Neural progenitor cell (in vitro differentiated cells): ENCODE results near the gene SOX5. TPM values are rescaled to one million over a fixed set of nuclear protein-coding genes. Genes with fewer than 3 reads are reported as not detected.

Experiments used
- DNase-seq: peaks from one replicate; pipeline ENCODE4 v3.0.0-alpha.2; 2016; ENCODE audit warnings: low spot score
- H2AFZ ChIP-seq: fragments of 200-600 bp; sonication (generic); replicated peaks from 2 replicates; pipeline ENCODE4 v1.6.1; 2016; ENCODE audit warnings: antibody characterized with exemption
- H3F3A ChIP-seq: fragments of 200-600 bp; sonication (generic); 2 replicates; pipeline ENCODE4 v1.6.1; 2016; ENCODE audit warnings: antibody characterized with exemption, low read depth
- H3K27ac ChIP-seq: fragments of 200-600 bp; sonication (generic); 2 replicates; pipeline ENCODE4 v1.5.1; 2016; ENCODE audit warnings: mild to moderate bottlenecking
- H3K27me3 ChIP-seq: fragments of 200-600 bp; sonication (generic); 2 replicates; pipeline ENCODE4 v1.6.1; 2016; ENCODE audit warnings: mild to moderate bottlenecking, moderate library complexity
- H3K36me3 ChIP-seq: fragments of 200-600 bp; sonication (generic); 2 replicates; pipeline ENCODE4 v1.5.1; 2016
- H3K4me1 ChIP-seq: fragments of 200-600 bp; sonication (generic); 2 replicates; pipeline ENCODE4 v1.6.1; 2016; ENCODE audit warnings: mixed run types
- H3K4me2 ChIP-seq: fragments of 200-600 bp; sonication (generic); 2 replicates; pipeline ENCODE4 v1.6.1; 2016
- H3K4me3 ChIP-seq: fragments of 200-600 bp; sonication (generic); 2 replicates; pipeline ENCODE4 v1.5.1; 2016
- H3K79me2 ChIP-seq: fragments of 200-600 bp; sonication (generic); 2 replicates; pipeline ENCODE4 v1.6.1; 2016; ENCODE audit warnings: low read depth
- H3K9ac ChIP-seq: fragments of 200-600 bp; sonication (generic); 2 replicates; pipeline ENCODE4 v1.6.1; 2016
- H3K9me3 ChIP-seq: fragments of 200-600 bp; sonication (generic); 2 replicates; pipeline ENCODE4 v1.5.1; 2016; ENCODE audit warnings: low read depth
- H4K20me1 ChIP-seq: fragments of 200-600 bp; sonication (generic); 2 replicates; pipeline ENCODE4 v1.6.1; 2016; ENCODE audit warnings: low read depth
- H3K27ac Mint-ChIP-seq: 3 replicates; pipeline ENCODE4 v1.8.0; 2021; ENCODE audit warnings: mixed read lengths
- H3K27me3 Mint-ChIP-seq: 2 replicates; pipeline ENCODE4 v1.8.0; 2022; ENCODE audit warnings: low read depth, mild to moderate bottlenecking, inconsistent platforms, moderate library complexity, mixed read lengths; ENCODE audit not compliant: insufficient read depth
- H3K36me3 Mint-ChIP-seq: 3 replicates; pipeline ENCODE4 v1.8.0; 2021; ENCODE audit warnings: mixed read lengths
- H3K4me1 Mint-ChIP-seq: 3 replicates; pipeline ENCODE4 v1.8.0; 2021; ENCODE audit warnings: mixed read lengths
- H3K4me3 Mint-ChIP-seq: 3 replicates; pipeline ENCODE4 v1.8.0; 2021; ENCODE audit warnings: mild to moderate bottlenecking, moderate library complexity, mixed read lengths
- H3K9me3 Mint-ChIP-seq: 3 replicates; pipeline ENCODE4 v1.8.0; 2020; ENCODE audit warnings: mixed read lengths
- CTCF ChIP-seq: fragments of 200-600 bp; sonication (generic); IDR thresholded peaks from 2 replicates; pipeline ENCODE4 v1.5.1; 2017; ENCODE audit warnings: antibody characterized with exemption, mild to moderate bottlenecking
- EZH2 ChIP-seq: fragments of 200-600 bp; sonication (generic); IDR thresholded peaks from 2 replicates; pipeline ENCODE4 v1.6.1; 2017; ENCODE audit warnings: antibody characterized with exemption, mild to moderate bottlenecking, moderate library complexity
- EZH2phosphoT487 ChIP-seq: fragments of 200-600 bp; sonication (generic); IDR thresholded peaks from 2 replicates; pipeline ENCODE4 v1.6.1; 2017; ENCODE audit warnings: antibody characterized with exemption
- total RNA-seq: library from RNA; depleted of rRNA; stranded (reverse); fragments of >200 nt; gene quantifications from 2 replicates; pipeline ENCODE4 v1.2.3, GENCODE V29; 2015; ENCODE audit warnings: low replicate concordance

SOX5 gene
- total RNA-seq, 1 donor from 2014 or later = 79.5 TPM

GRCh38 chr12:23662966-23663365, 286.5 kb downstream of the SOX5 start:
- Mint-ChIP-seq H3K27me3 (no peaks in the 10 kb centered on the region), H3K36me3 (peaks cover 23% of the 10 kb centered on the region), H3K4me3 (no peak overlapping the region), H3K9me3 (no peaks in the 10 kb centered on the region), H3K4me1 (peaks cover 2% of the 10 kb centered on the region), H3K27ac (no peak overlapping the region)
- no peak overlapping the region for H3K9ac ChIP-seq
- no peaks in the 10 kb centered on the region for H4K20me1 ChIP-seq
- no peak for DNase-seq
- no peak overlapping the region for H3K27ac ChIP-seq
- no peaks in the 10 kb centered on the region for H3K9me3 ChIP-seq
- H2AFZ ChIP-seq = no peak overlapping the region
- H3K4me1 ChIP-seq = peaks cover 16% of the 10 kb centered on the region
- peaks cover 9% of the 10 kb centered on the region for H3K36me3 ChIP-seq
- no peaks in the 10 kb centered on the region for H3K27me3 ChIP-seq
- H3F3A ChIP-seq = peaks cover 6% of the 10 kb centered on the region
- no peak for TF ChIP-seq EZH2
- no peak for TF ChIP-seq CTCF
- TF ChIP-seq EZH2phosphoT487 = no peak
- H3K4me3 ChIP-seq = no peak overlapping the region
- no peaks in the 10 kb centered on the region for H3K79me2 ChIP-seq
- no peak overlapping the region for H3K4me2 ChIP-seq

DNA sequence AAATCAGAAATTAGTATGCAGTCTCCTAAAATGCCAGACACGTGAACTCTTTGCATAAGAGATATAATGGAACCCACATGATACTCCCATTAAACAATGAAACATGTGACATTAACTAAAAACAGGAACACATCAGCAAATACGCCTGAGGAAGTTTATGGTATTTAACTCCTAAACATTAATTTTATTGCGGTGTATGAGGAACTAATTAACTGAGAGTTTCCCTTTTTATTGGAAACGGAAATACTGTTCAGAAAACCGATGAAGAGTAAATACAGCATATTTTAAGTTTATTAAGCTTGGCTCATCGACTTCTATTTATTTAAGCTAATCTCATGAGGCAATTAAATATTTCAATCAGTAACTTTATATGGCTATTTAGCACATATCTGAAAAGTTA, 290.3 kb downstream of the SOX5 start:
- Mint-ChIP-seq H3K36me3 (peaks cover 12% of the 10 kb centered on the region), H3K27me3 (no peaks in the 10 kb centered on the region), H3K4me1 (no peaks in the 10 kb centered on the region), H3K9me3 (no peaks in the 10 kb centered on the region), H3K27ac (no peak overlapping the region), H3K4me3 (no peak overlapping the region)
- Histone ChIP-seq H3K27ac (no peak overlapping the region), H3K27me3 (no peaks in the 10 kb centered on the region), H3K79me2 (no peaks in the 10 kb centered on the region), H3K9ac (no peak overlapping the region), H3K9me3 (no peaks in the 10 kb centered on the region), H4K20me1 (no peaks in the 10 kb centered on the region), H3K4me3 (no peak overlapping the region), H3K4me1 (no peaks in the 10 kb centered on the region), H2AFZ (no peak overlapping the region), H3K36me3 (peaks cover 9% of the 10 kb centered on the region), H3K4me2 (no peak overlapping the region), H3F3A (no peaks in the 10 kb centered on the region)
- TF ChIP-seq EZH2 (no peak), EZH2phosphoT487 (no peak), CTCF (no peak)
- DNase-seq = no peak

GRCh38 chr12:23657598-23657997, 291.9 kb downstream of the SOX5 start:
- Mint-ChIP-seq H3K36me3 (peaks cover 12% of the 10 kb centered on the region), H3K4me3 (no peak overlapping the region), H3K27ac (no peak overlapping the region), H3K9me3 (no peaks in the 10 kb centered on the region), H3K27me3 (no peaks in the 10 kb centered on the region), H3K4me1 (peaks cover under 1% of the 10 kb centered on the region)
- H3K27me3 ChIP-seq = no peaks in the 10 kb centered on the region
- no peaks in the 10 kb centered on the region for H4K20me1 ChIP-seq
- H3K9ac ChIP-seq = no peak overlapping the region
- TF ChIP-seq EZH2phosphoT487 (no peak), EZH2 (no peak), CTCF (no peak)
- no peaks in the 10 kb centered on the region for H3K79me2 ChIP-seq
- no peaks in the 10 kb centered on the region for H3F3A ChIP-seq
- H3K27ac ChIP-seq = no peak overlapping the region
- no peak for DNase-seq
- H3K4me2 ChIP-seq = no peak overlapping the region
- no peaks in the 10 kb centered on the region for H3K4me1 ChIP-seq
- H3K4me3 ChIP-seq = no peak overlapping the region
- H3K9me3 ChIP-seq = no peaks in the 10 kb centered on the region
- no peak overlapping the region for H2AFZ ChIP-seq
- H3K36me3 ChIP-seq = peaks cover 9% of the 10 kb centered on the region

DNA sequence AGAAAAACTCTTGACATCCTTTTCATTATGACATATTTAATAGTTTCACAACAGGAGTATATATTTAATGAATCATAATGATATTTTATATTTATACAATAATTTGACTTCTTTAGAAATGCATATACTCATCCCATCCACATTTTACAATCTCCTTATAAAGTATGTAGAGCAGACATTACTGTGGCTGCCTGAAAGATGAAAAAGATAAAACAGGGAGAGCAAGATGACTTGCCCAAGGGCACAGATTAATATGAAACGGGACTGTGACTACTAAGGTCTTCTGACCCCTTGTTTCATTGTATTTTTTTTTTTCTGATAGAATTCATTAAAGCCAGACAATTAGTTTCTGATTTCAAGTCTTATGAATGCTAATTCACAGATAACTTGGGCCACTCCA, 293.6 kb downstream of the SOX5 start:
- H3F3A ChIP-seq = peaks cover 4% of the 10 kb centered on the region
- H3K9ac ChIP-seq = no peak overlapping the region
- no peaks in the 10 kb centered on the region for H3K4me1 ChIP-seq
- H3K27ac ChIP-seq = no peak overlapping the region
- no peak overlapping the region for H3K4me3 ChIP-seq
- Mint-ChIP-seq H3K4me1 (peaks cover 3% of the 10 kb centered on the region), H3K4me3 (no peak overlapping the region), H3K36me3 (peaks cover 12% of the 10 kb centered on the region), H3K27me3 (no peaks in the 10 kb centered on the region), H3K27ac (no peak overlapping the region), H3K9me3 (no peaks in the 10 kb centered on the region)
- H3K36me3 ChIP-seq = peaks cover 4% of the 10 kb centered on the region
- no peaks in the 10 kb centered on the region for H3K9me3 ChIP-seq
- DNase-seq = no peak
- TF ChIP-seq CTCF (no peak), EZH2 (no peak), EZH2phosphoT487 (no peak)
- H2AFZ ChIP-seq = no peak overlapping the region
- no peaks in the 10 kb centered on the region for H3K27me3 ChIP-seq
- H4K20me1 ChIP-seq = no peaks in the 10 kb centered on the region
- no peaks in the 10 kb centered on the region for H3K79me2 ChIP-seq
- H3K4me2 ChIP-seq = no peak overlapping the region
